ENCODE data around the gene HOXB7.

The HOXB7 gene

GRCh38 chr17:48636177-48637018 is 25.6 kb upstream of the HOXB7 start:
- DNase-seq (ENCODE audit: low spot score) = peak; percentile 89

GRCh38 chr17:48634493-48635208 is 23.8 kb upstream of the HOXB7 start:
- DNase-seq (ENCODE audit: low spot score) = no peak

DNA sequence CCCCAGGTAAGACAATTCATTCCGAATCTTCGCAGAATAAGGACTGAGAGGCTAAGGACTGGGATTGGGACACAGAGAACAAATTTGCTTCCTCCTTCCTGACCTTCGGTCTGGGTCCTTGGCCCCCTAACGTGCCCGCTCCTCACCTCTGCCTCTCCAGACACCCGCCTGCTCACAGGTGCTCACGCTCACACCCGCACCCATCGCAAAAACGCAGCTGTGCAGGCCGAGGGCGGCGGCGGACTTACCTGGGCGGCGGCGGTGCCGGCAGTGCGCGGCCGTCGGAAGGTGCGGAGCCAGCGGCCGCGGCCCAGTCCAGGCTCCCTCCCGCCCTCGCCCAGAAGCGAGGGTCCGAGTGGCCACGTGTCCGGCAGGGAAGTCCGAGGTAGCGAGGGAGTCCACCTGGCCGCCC is 22.5 kb upstream of the HOXB7 start:
- DNase-seq (ENCODE audit: low spot score) = no peak

DNA sequence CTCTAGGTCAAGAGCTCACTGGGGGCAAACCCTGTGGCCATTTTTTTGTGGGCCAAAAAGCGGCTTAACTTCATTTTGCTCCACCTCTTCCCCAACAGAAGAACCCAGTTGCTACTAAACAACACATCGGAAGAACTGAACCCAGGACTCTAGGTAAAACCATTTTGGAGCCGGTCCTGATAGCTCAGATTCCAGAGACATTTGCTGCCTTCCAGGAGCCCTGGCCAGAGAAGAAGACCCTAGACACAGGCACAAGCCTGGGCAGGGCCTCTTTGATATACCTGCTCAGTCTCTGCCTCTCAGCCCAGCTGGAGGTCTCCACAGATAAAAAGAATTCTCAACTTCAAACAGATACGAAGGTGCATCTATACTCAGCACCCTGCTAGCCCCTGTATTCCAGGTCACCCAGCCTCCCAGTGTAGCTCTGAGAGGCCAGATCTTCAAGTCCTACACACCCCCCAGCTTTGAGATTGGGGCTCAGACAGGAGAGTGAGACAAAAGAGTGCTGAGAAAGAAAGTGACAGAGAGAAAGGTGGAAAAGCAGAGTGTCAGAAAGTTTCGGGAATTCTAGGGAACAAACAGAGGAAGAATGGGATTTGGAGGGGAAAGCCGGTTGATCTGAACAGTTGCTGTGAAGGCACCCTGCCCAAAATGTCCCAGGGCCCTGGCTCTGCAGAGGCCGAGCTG is 21.9 kb upstream of the HOXB7 start:
- no peak for DNase-seq (ENCODE audit: low spot score)

DNA sequence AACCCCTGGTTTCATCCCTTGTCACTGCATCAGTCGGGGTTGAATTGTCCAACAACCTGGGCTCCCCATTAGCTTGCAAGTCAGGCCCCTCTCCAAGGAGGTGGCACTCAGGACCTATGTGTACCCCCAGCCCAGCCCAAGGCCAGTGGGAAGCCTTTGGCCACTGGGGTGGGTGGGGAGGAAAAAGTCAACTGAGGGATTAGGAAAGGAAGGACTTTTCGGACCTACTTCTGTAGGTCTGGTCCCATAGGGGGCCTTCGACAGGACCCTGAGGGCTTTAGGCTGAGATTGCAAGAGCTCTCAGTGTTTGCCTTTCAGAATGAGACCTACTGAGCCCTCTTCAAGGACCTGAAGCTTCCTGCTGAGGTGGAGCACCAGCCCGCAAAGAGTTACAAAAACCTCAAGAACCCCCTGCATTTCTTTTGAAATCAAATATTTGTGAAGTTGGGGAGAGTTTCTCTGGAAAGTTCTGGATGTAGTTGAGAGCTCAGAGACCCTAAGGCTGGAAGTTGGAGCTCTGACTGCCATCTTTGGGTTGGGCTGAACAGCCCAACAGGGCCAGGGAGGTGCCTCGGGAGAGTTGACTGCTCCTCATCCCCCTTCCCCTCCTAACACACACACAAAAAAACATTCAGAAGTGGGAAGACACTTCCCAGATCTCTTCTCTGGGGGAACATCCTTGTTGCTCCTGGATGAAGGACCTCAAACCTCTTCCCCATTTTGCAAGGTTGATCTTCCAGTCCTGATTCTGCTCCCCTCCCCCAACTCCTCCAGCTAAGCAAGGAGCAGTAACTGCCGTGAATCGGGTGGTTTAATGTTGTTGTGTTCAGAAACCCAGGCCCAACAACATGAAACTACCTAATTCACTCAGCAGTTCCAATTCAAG is 21.1 kb upstream of the HOXB7 start:
- no peak for DNase-seq (ENCODE audit: low spot score)

- no peak for DNase-seq (ENCODE audit: low spot score)
Measured at GRCh38 chr17:48630925-48631692, 20.3 kb upstream of the HOXB7 start.

DNA sequence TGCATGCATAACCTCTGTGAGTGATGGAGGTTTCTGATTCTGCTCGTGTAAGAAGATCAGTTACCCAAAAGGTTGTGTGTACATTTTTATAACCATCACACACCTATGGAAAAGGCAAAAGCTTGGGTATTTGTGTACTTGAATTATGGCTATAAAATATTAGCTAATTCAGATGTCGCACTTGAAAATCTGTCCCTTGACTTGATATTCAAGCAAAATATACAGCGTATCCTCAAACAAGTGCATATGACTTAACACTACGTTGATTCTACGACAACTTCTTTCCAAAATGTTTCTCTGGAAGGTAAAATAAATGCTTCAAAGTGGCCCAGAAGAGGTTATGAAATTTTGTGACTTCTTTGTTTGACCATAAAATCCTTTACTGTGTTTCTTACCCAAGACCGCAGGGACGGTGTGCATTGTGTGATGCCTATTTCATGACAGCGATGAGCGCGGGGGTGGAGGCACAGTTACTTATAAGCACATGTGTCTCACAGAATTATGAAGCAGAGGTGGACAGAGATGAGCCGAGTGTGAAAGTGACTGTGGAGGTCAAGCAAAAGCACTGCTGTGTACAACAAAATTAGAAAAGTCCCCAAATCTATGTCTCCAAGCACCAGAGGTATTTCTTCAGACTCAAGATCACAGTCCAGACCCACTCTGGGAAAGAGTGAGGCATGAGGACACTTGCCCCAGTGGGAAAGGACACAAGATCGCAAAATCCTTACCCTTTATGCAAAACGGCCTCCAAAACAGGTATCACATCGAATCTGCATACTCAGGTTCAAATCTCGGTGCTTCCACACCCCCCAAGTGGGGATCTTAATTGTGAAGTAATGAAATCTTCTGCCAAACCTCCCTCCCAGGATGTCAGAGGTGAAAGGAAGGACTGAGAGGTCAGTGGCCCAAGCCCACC is 19.4 kb upstream of the HOXB7 start:
- no peak for DNase-seq (ENCODE audit: low spot score)

- no peak for DNase-seq (ENCODE audit: low spot score)
Measured at GRCh38 chr17:48629411-48629759, 18.6 kb upstream of the HOXB7 start.

- DNase-seq (ENCODE audit: low spot score) = no peak
Measured at GRCh38 chr17:48628649-48629410, 18.0 kb upstream of the HOXB7 start.

DNA sequence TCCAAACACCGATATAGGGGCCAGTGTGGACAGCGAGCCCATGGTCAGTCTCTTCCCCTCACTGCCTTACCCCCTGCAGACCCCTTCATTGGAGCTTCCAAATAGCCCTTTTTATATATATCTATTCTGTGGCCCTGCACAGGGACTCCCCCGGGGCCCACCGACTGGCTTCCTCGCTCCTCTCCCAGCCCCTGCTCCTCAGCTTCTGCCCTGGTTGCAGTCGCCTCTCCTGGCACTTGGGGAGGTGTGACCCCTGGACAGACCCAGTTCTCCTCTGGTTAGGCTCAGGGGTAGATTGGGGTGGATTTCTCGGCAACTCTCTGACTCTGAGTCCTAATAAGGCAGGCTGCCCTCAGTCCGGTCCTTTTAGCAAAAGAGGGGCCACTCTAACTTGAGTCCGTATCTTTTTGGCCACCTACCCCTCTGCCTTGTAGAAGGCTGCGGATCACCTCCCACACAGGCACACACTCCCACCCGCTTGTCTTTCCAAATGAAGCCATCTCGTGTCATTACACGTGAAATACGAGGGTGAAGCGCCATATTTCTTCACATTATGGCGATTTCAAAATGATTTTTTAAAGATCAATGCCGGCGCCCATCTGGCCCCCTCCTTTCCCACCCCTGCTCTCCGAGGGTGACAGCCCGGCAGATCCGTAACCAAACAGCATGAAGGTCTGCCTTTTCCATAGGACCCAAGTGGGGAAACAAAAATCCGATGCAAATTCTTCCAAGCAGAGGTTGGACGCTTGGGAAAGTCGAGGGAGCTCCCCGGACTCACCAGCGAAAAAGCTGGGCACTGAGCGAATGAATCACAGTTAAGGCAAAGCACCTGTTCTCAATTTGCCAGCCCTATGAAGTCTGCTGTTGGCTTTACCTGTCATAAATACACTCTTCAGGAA is 17.1 kb upstream of the HOXB7 start:
- no peak for DNase-seq (ENCODE audit: low spot score)

GRCh38 chr17:48627118-48627597 is 16.3 kb upstream of the HOXB7 start:
- DNase-seq (ENCODE audit: low spot score) = no peak

GRCh38 chr17:48626245-48627117 is 15.7 kb upstream of the HOXB7 start, which contains the start of gene HOXB9:
Gene HOXB9 (minus strand): TSS chr17:48626358. CDS start chr17:48626269, 89 bp downstream.
- DNase-seq (ENCODE audit: low spot score) = peak; percentile 95

DNA sequence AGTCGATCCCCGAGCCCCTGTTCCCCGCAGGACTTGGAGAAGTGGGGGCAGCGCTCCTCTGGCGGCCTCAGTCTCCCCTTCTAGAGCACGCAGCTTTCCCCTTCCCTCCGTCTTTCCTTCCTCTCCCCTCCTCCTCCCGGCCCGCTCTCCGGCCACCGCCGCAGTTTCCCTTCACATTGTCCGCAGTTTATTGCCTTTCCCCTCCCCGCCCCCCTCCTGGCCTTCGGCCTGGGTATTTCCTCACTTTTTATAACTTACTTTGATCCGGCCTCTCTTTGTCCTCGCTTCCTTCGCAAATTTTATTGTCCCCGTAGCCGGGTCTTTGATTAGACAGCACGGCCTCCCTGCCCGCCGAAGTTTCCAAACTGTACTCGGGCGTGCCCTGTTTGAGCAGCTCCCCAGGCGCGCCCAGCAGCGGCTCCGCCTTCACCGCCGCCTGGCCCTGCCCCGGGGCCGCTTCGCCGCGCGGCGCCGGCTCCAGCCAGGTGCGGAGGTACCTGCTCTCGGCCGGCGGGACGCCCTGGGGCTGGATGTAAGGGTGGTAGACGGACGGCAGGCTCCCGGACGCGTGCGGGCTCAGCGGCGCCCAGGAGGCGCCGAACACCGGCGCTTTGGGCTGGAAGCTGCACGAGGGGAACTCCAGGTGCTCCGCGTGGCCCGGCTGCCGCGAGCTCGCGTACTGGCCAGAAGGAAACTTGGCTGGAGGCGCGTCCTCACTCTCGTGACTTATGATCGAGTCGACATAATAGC is 14.9 kb upstream of the HOXB7 start:
- DNase-seq (ENCODE audit: low spot score) = peak; percentile 72

GRCh38 chr17:48624544-48625494 is 14.0 kb upstream of the HOXB7 start:
- peak; percentile 47 for DNase-seq (ENCODE audit: low spot score)

GRCh38 chr17:48624118-48624517 is 13.3 kb upstream of the HOXB7 start:
- DNase-seq (ENCODE audit: low spot score) = no peak

Data from kidney tubule cell (primary cell).